ENCODE results near the gene ALDH1L1.
A peak's percentile ranks its signal among the peaks of the same experiment; 100 is the strongest.

The ALDH1L1 gene

GRCh38 chr3:126134219-126134975 is 46.0 kb downstream of the ALDH1L1 start:
- DNase-seq (ENCODE audit: low read depth) = peak; percentile 17

GRCh38 chr3:126133606-126134005 is 46.8 kb downstream of the ALDH1L1 start:
- DNase-seq (ENCODE audit: low read depth) = no peak

- DNase-seq (ENCODE audit: low read depth) = no peak
These were observed 47.5 kb downstream of the ALDH1L1 start for GRCh38 chr3:126132751-126133511.

- no peak for DNase-seq (ENCODE audit: low read depth)
These were observed 48.3 kb downstream of the ALDH1L1 start for GRCh38 chr3:126131881-126132750.

DNA sequence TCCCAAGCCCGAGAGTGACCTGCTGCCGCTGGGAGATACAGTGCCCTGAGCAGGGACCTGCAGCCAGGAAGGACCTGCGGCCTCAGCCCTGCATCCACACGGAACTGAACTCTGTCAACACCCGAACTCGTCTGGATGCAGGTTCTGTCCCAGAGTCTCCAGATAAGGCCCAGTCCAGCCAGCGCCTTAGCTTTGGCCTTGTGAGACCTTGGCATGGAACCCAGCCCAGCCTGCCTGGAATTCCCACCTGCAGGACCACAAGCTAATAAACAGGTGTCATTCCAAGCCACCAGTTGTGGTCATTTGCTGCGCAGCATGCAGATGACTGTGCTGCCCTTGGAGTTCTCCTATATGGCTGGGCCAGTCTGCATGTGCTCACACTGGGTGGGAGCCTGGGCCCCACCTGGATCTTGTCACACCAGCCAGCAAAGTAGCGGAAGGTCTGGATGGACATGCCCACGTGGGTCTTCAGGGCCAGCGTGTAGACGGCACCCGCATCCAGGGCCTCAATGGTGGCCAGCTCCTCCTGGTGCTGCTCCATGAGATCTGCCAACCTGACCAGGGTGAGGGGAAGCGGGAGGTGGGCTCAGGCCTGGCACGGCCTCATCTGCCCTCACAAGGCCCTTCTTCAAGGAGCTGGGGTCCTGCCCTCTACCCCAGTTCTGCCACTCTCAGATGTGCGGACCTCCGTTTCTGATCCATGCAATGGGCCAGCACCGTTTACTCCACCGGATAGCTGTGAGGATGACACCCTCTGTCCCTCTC is 49.2 kb downstream of the ALDH1L1 start:
- no peak for DNase-seq (ENCODE audit: low read depth)

GRCh38 chr3:126130081-126130855 is 50.1 kb downstream of the ALDH1L1 start:
- DNase-seq (ENCODE audit: low read depth) = no peak

- DNase-seq (ENCODE audit: low read depth) = no peak
These were observed 50.9 kb downstream of the ALDH1L1 start for GRCh38 chr3:126129398-126129891.

DNA sequence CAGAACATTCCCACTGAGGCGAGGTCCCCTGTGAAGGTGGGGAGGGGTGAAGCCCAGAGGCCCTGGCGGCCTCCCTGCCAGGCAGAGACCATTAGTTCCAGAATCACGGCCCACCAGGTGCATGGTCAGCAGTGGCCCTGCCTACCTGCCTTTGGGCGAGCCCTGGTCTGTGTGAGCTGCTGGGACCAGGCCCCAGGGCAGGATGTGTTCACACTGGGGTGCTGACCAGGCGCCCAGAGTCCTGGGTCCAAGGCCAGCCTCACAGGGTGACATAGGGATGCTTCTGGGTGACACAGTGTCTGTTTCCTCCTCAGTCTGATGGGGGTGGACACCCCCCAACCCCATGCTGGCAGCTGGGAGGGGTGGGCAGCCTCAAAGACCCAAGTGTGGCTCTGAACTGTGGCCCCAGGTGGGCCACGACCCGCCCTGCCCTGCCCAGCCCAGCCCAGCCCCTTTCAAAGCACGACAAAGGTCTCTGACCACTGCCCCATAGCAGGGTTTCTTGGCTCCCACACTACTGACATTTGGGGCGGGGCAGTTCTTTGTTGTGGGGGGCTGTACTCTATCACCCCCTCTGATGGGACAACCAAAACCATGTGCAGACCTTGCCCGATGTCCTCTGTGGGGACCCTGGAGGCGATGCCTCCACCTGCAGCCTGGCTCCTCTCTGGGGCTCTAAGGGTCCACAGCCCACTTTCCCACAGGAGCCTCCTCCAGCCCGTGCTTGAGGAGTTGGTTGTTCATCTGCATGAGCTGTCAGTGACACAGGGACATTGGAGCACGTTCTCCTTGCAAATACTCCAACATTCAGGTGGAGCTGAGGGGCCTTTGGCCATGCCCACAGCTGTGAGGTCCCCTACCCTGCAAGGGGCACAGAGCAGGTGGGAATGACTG is 51.6 kb downstream of the ALDH1L1 start:
- no peak for DNase-seq (ENCODE audit: low read depth)

DNA sequence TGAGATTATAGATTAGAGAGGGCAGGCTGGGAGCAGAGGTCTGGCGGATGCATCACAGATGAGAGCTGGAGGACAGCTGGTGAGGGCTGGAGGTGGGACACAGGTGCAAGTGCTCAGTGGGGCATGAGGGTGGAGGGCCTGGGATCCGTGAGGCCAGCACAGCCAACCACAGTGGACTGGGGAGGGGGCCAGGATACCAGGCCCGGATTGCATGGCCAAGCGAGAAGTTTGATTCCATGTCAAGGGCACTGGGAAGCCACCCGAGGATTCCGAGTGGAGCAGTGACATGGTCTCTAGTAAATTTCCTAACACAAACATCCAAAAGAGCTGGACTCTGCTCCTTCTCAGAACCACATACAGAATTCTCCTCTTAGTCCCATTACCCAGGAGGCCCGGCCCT is 52.5 kb downstream of the ALDH1L1 start:
- no peak for DNase-seq (ENCODE audit: low read depth)

- no peak for DNase-seq (ENCODE audit: low read depth)
These were observed 52.9 kb downstream of the ALDH1L1 start for GRCh38 chr3:126127452-126127851.

GRCh38 chr3:126126811-126127431 is 53.5 kb downstream of the ALDH1L1 start:
- no peak for DNase-seq (ENCODE audit: low read depth)

GRCh38 chr3:126126286-126126685 is 54.1 kb downstream of the ALDH1L1 start:
- no peak for DNase-seq (ENCODE audit: low read depth)

- no peak for DNase-seq (ENCODE audit: low read depth)
These were observed 54.6 kb downstream of the ALDH1L1 start for GRCh38 chr3:126125781-126126251.

DNA sequence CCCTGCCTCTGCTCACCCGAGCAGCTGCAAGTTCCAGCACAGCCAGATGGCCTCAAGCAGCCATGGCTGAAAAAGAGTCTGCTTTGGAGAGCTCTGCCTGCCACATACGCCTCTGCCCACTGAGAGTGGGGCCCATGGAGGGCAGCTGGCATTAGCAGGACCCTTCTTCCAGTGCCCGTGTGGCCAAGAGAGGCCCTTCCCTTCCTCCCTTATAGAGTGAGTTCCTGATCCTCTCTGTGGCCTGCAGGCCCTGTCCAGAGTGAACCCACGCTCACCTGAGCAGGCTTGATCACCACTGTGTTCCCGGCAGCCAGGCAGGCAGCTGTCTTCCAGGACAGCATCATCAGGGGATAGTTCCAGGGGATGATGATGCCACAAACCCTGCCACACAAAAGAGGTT is 55.0 kb downstream of the ALDH1L1 start:
- no peak for DNase-seq (ENCODE audit: low read depth)

GRCh38 chr3:126124896-126125295 is 55.5 kb downstream of the ALDH1L1 start:
- DNase-seq (ENCODE audit: low read depth) = no peak

- no peak for DNase-seq (ENCODE audit: low read depth)
These were observed 56.1 kb downstream of the ALDH1L1 start for GRCh38 chr3:126124148-126124868.

DNA sequence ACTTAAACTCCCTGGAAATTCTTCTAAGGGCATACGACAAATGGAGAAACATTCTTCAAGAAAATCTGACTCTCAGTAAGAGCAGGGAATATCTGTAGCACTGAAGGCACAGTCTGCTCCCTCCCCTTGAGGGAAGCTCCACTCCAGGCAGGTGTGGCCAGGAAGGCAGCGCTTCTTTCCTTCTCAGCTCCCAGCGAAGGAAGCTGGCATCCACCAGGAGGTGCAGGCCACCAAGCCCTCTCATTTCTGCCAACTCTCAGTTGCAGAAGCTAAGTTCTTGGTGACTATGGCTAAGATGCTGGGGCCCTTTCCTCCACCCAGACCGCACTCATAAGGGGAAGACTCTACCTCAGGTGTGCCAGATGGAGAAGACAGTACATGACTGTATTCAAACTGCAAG is 58.8 kb downstream of the ALDH1L1 start:
- no peak for DNase-seq (ENCODE audit: low read depth)

DNA sequence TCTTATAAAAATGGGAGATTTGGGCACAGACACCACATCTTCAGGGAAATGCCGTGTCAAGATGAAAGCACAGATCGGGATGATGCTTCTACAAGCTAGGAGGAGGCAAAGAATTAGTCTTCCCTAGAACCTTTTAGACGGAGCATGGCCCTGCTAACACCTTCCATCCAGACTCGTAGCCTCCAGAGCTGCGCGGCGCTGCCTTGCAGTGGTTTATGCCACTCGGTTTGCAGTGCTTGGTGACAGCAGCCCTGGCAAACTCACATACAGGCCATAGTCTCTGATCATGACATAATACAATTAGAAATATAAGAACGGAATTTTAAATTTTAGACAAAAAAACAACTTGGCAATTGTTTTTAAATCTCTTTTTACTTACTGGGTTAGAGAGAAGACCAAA is 59.3 kb downstream of the ALDH1L1 start:
- DNase-seq (ENCODE audit: low read depth) = no peak

Data from activated T-cell treated with anti-CD3 and anti-CD28 coated beads for 1 hour (primary cell).